Measurements from ENCODE around the gene CHERP.
"Not testable (repeated sequence)": the region's sequence is repeated elsewhere in the genome, so short reads cannot be mapped to it uniquely, and the experiment has no call there.

The CHERP gene

DNA sequence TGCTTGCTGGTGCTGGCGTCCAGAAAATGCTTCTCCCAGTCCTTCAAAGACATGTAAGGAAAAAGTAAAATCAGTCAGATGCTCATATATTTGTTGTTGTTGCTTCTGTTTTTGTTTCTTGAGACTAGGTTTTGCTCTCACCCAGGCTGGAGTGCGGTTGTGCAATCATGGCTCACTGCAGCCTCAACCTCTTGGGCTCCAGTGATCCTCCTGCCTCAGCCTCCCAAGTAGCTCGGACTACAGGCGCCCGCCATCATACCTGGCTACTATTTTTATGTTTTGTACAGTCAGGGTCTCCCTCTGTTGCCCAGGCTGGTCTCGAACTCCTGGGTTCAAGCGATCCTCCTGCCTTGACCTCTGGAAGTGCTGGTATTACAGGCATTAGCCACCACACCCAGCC, 59.5 kb downstream of the CHERP start:
- TF ChIP-seq CTCF (IDR thresholded peaks at IDR 0.05; ENCODE audit: control extremely low read depth, extremely low read depth, low read depth, missing control alignments) = no peak
- CTCF ChIA-PET = no interaction called here
- POLR2A ChIA-PET = no interaction called here
- no peak for DNase-seq (ENCODE audit: extremely low spot score)

GRCh38 chr19:16477311-16477710, 64.9 kb downstream of the CHERP start:
- CTCF ChIA-PET = interaction anchor here (1.2 kb wide), 1 partner anchor 34 kb away, joined by 3 read pairs; no protein-coding TSS in a partner anchor
- TF ChIP-seq CTCF (IDR thresholded peaks at IDR 0.05; ENCODE audit: control extremely low read depth, extremely low read depth, low read depth, missing control alignments) = no peak
- POLR2A ChIA-PET = interaction anchor here (0.6 kb wide), 1 partner anchor 1282 kb away, joined by 8 read pairs; no protein-coding TSS in a partner anchor
- DNase-seq (ENCODE audit: extremely low spot score) = no peak

GRCh38 chr19:16476401-16476800, 65.8 kb downstream of the CHERP start:
- TF ChIP-seq CTCF (IDR thresholded peaks at IDR 0.05; ENCODE audit: control extremely low read depth, extremely low read depth, low read depth, missing control alignments) = no peak
- POLR2A ChIA-PET = no interaction called here
- CTCF ChIA-PET = interaction anchor here (1.2 to 1.9 kb wide), 2 partner anchors 20 to 33 kb away, joined by 3 to 4 read pairs; partner anchors contain the start of genes C19orf44 and CALR3
- no peak for DNase-seq (ENCODE audit: extremely low spot score)

GRCh38 chr19:16473875-16474392, 68.3 kb downstream of the CHERP start:
- TF ChIP-seq CTCF (IDR thresholded peaks at IDR 0.05; ENCODE audit: control extremely low read depth, extremely low read depth, low read depth, missing control alignments) = no peak
- ChIA-PET CTCF (no interaction called here), POLR2A (no interaction called here)
- DNase-seq (ENCODE audit: extremely low spot score) = no peak

DNA sequence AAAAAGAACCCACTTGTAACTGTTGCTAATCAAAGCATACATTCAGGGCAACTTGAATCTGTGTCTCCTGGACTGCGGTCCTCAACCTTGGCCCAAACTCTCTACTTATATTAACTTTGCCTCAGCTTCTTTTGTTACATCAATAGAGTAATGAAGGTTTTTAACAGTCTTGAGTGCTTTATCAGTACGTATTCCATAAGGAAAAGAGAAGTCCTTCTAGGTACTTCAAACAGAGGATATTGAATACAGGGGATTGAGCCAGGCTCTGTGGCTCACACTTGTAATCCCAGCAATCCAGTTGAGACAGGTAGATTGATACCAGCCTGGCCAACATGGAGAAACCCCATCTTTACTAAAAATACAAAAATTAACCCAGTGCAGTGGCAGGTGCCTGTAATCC, 69.2 kb downstream of the CHERP start:
- DNase-seq (ENCODE audit: extremely low spot score) = no peak
- no peak for TF ChIP-seq CTCF (IDR thresholded peaks at IDR 0.05; ENCODE audit: control extremely low read depth, extremely low read depth, low read depth, missing control alignments)
- POLR2A ChIA-PET = no interaction called here
- CTCF ChIA-PET = interaction anchor here (1.1 kb wide), 1 partner anchor 9 kb away, joined by 3 read pairs; no protein-coding TSS in a partner anchor

DNA sequence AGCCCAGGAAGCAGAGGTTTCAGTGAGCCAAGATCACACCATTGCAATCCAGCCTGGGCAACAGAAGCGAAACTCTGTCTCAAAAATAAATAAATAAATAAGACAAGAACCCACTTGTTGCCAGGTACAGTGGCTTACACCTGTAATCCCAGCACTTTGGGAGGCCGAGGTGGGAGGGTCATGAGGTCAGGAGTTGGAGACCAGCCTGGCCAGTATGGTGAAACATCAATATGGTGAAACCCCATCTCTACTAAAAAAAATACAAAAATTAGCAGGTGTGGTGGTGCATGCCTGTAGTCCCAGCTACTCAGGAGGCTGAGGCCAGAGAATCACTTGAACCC, 69.7 kb downstream of the CHERP start:
- POLR2A ChIA-PET; DNase-seq (ENCODE audit: extremely low spot score): not testable (repeated sequence)
- CTCF ChIA-PET = interaction anchor here (1.1 kb wide), 1 partner anchor 9 kb away, joined by 3 read pairs; no protein-coding TSS in a partner anchor

DNA sequence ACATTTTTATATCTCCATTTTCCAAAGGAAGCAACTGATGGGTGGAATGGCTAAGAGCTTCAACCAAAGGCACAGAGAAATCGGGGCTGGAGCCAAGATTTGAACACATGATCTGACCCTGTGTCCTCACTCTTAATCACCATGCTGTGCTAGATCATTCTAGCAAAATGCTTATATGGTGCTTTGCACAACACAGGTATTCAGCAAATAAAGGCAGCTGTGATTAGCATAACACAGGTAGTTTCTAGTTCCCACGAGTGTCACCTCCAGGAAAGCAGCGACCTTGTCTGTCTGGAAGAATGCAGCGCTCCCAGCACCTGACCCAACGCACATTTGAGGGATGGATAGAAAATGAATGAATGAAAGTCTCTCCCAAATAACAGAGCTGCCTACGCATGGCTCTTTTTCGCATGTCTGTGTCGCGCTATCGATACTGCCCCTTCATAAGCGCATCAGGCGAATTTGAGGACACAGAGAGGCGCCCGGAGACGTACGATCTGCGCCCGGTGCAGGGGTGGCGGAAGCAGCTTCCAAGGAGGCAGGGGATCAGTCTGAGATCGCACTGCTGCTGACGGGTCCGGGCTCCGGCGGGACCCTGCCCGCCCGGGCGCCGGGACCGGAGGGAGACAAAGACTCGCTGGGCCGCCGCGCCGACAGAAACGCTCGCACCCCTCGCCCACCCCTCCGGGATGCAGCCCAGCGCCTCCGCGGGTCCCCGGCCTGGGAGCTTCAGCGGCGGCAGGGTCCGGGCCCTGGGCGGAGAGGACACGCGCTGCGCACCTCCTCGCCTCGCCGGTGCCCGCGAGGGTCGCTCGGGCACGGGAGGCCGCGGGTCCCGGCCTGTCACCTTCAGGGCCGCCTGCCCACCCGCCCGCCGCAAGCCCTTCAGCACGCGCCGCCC, 71.1 kb downstream of the CHERP start:
- POLR2A ChIA-PET = no interaction called here
- CTCF ChIA-PET = interaction anchor here (1.0 to 1.5 kb wide), 3 partner anchors 9 to 24 kb away, joined by 3 to 5 read pairs (median 5); no protein-coding TSS in a partner anchor
- peak; percentile 50 for DNase-seq (ENCODE audit: extremely low spot score)
- no peak for TF ChIP-seq CTCF (IDR thresholded peaks at IDR 0.05; ENCODE audit: control extremely low read depth, extremely low read depth, low read depth, missing control alignments)

All from GM10248 (cell line).